Type B pancreatic cell (in vitro differentiated cells): ENCODE data around the gene MOGAT2. TPM values are rescaled to one million over a fixed set of nuclear protein-coding genes. Genes with fewer than 3 reads are reported as not detected.
A peak's percentile ranks its signal among the peaks of the same experiment; 100 is the strongest.

Experiments used
- DNase-seq: peaks from one replicate; pipeline ENCODE4 v3.0.0; 2021; ENCODE audit warnings: mixed read lengths; ENCODE audit not compliant: unreplicated experiment; ENCODE audit errors: extremely low spot score
- H3K27ac Mint-ChIP-seq: 2 replicates; pipeline ENCODE4 v1.8.0; 2021; ENCODE audit warnings: mild to moderate bottlenecking, mixed read lengths
- H3K27me3 Mint-ChIP-seq: 2 replicates; pipeline ENCODE4 v1.8.0; 2021; ENCODE audit warnings: mixed read lengths
- H3K36me3 Mint-ChIP-seq: 2 replicates; pipeline ENCODE4 v1.8.0; 2021; ENCODE audit warnings: mixed read lengths
- H3K4me1 Mint-ChIP-seq: one replicate; pipeline ENCODE4 v1.8.0; 2021; ENCODE audit warnings: mixed read lengths; ENCODE audit not compliant: unreplicated experiment
- H3K4me3 Mint-ChIP-seq: 2 replicates; pipeline ENCODE4 v1.8.0; 2021; ENCODE audit warnings: mild to moderate bottlenecking, mixed read lengths
- H3K9me3 Mint-ChIP-seq: 2 replicates; pipeline ENCODE4 v1.8.0; 2021; ENCODE audit warnings: mixed read lengths
- CTCF ChIP-seq: fragments of 200-600 bp; sonication (generic); conservative IDR thresholded peaks from 2 replicates; pipeline ENCODE4 v1.5.0; 2021; ENCODE audit warnings: antibody characterized with exemption, mild to moderate bottlenecking
- total RNA-seq: library from RNA; stranded (reverse); gene quantifications from 2 replicates; pipeline ENCODE4 v1.2.1, GENCODE V29; 2021; ENCODE audit warnings: low replicate concordance

MOGAT2 gene
- total RNA-seq, 1 donor from 2014 or later: 1.2 TPM

GRCh38 chr11:75733071-75733430 is 15.4 kb downstream of the MOGAT2 start:
- Mint-ChIP-seq H3K4me3 (no peak overlapping the region), H3K36me3 (no peaks in the 10 kb centered on the region), H3K27me3 (no peaks in the 10 kb centered on the region), H3K9me3 (no peaks in the 10 kb centered on the region), H3K4me1 (peaks cover 4% of the 10 kb centered on the region), H3K27ac (no peak overlapping the region)
- peak; percentile 45 for DNase-seq
- no peak for TF ChIP-seq CTCF

DNA sequence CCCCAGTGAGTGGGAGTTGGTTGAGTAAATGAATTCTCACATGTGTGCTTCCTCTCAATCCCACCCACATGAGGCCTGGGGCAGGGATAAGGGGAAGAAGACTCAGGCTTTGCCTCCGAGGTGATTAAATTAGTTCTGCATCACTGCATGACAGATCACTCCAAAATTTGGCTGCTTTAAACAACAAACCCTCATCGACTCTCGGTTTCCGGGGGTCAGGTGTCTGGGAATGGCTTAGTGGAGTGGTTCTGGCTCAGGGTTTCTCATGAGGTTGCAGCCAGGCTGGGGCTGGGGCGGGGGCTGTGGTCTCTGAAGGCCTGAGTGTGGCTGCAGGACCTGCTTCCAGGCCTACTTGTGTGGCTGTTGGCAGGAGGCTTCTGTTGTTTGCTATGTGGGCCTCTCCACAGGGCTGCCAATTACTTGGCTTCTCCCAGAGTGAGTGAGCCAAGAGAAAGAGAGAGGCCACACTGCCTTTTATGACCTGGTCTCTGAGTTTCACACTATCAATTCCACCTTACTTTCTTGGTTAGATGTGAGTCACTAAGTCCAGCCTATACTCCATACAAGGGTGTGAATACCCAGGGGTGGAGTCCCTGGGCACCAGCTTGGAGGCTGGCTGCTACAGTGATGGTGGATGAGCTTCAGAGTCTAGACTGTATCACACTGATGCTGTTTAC is 15.9 kb downstream of the MOGAT2 start:
- no peak overlapping the region for H3K27ac Mint-ChIP-seq
- no peaks in the 10 kb centered on the region for H3K27me3 Mint-ChIP-seq
- no peak for TF ChIP-seq CTCF
- H3K36me3 Mint-ChIP-seq: no peaks in the 10 kb centered on the region
- DNase-seq: peak; percentile 57
- H3K4me3 Mint-ChIP-seq: no peak overlapping the region
- peaks cover 4% of the 10 kb centered on the region for H3K4me1 Mint-ChIP-seq
- H3K9me3 Mint-ChIP-seq: no peaks in the 10 kb centered on the region

DNA sequence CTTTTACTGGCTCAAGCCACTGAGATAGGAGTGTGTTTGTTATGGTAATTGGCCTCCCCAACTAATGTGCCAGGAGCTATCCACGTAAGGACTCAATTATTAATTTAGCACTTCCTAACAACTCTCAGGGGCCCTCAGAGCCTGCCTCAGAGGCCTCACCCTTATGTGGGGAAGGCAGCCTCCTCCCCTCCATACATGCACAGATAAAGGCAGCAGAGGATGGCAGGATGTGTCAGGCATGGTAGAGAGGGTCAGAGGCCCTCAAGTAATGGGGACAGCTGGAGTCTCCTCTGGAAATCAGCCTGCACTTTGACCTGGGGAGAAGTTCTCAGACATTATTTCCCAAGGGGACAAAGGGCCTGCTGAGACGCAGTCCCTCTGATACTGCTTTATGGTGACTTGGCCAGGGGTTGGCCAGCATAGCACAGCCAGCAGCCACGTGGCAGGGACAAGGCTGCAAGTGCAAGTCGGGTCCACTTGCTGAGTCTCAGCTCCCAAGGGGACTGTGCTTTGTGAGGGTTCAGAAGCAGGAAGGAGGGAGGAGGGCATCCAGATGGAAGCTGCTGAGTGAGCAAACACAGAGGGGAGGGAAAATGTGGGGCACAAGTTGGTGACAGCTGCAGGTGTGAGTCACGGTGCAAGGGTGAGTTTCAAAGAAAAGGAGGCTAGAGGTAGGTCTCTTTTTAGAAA is 17.0 kb downstream of the MOGAT2 start:
- Mint-ChIP-seq H3K4me3 (no peak overlapping the region), H3K36me3 (no peaks in the 10 kb centered on the region), H3K27me3 (peaks cover 4% of the 10 kb centered on the region), H3K9me3 (no peaks in the 10 kb centered on the region), H3K27ac (peak overlapping the region; percentile 31), H3K4me1 (peaks cover 4% of the 10 kb centered on the region)
- peak; percentile 49 for DNase-seq
- TF ChIP-seq CTCF: no peak

- Mint-ChIP-seq H3K4me1 (peaks cover 4% of the 10 kb centered on the region), H3K27ac (no peak overlapping the region), H3K4me3 (no peak overlapping the region), H3K27me3 (peaks cover 6% of the 10 kb centered on the region), H3K36me3 (no peaks in the 10 kb centered on the region), H3K9me3 (no peaks in the 10 kb centered on the region)
- TF ChIP-seq CTCF: no peak
- DNase-seq: no peak
These were observed 17.7 kb downstream of the MOGAT2 start for GRCh38 chr11:75735181-75735845.

DNA sequence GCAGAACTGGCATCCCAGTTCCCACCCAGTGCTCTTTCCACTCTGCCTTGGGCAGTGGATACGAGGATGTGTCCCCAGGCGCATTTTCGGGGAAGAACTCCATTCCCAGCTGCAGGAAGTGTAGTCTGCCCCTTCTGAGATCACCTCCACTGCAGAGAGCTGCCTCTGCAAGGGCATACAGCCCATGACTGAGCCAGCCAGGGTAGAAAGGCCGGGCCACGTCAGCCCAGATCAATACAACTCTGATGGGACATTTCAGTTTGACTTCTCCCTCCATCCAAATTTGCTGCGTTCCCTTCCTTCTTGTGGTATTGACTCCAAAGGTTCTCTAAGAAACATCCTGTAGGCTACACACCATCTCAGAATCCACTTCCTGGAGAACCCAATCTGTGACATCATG is 19.7 kb downstream of the MOGAT2 start:
- no peaks in the 10 kb centered on the region for H3K9me3 Mint-ChIP-seq
- no peak for TF ChIP-seq CTCF
- H3K4me1 Mint-ChIP-seq: peaks cover 4% of the 10 kb centered on the region
- no peak overlapping the region for H3K4me3 Mint-ChIP-seq
- no peak overlapping the region for H3K27ac Mint-ChIP-seq
- H3K36me3 Mint-ChIP-seq: no peaks in the 10 kb centered on the region
- peaks cover 10% of the 10 kb centered on the region for H3K27me3 Mint-ChIP-seq
- DNase-seq: no peak
